Measurements from ENCODE around the gene MRPS22.

MRPS22 gene

DNA sequence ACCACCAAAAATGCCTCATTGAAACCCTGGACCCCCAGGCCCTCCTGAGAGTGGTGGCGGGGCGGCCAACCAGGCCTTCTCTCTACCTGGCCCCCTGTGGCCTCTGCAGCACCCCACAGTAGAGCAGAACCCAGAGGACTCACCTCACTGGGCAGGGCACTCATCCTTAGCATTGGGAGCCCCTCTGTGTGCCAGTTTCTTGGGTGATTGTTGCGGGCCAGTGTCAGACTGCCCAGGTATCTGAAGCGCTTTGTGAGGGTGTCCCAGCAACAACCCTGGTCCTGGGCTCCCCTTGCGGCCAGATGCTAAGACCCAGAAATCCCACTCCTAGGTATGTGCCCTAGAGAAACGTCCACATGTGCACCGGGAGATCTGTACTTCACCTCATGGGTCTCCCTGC lies 20.7 kb upstream of the MRPS22 start:
- H3K4me3 ChIP-seq (ENCODE audit: control insufficient read depth, low read depth, low read length): no peak overlapping the region
- no peak for DNase-seq (ENCODE audit: low read depth)
- TF ChIP-seq, protein P1, sequence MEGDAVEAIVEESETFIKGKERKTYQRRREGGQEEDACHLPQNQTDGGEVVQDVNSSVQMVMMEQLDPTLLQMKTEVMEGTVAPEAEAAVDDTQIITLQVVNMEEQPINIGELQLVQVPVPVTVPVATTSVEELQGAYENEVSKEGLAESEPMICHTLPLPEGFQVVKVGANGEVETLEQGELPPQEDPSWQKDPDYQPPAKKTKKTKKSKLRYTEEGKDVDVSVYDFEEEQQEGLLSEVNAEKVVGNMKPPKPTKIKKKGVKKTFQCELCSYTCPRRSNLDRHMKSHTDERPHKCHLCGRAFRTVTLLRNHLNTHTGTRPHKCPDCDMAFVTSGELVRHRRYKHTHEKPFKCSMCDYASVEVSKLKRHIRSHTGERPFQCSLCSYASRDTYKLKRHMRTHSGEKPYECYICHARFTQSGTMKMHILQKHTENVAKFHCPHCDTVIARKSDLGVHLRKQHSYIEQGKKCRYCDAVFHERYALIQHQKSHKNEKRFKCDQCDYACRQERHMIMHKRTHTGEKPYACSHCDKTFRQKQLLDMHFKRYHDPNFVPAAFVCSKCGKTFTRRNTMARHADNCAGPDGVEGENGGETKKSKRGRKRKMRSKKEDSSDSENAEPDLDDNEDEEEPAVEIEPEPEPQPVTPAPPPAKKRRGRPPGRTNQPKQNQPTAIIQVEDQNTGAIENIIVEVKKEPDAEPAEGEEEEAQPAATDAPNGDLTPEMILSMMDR (IDR thresholded peaks at IDR 0.05; ENCODE audit: control insufficient read depth, insufficient read depth, low read depth, low read length, missing control alignments): no peak

DNA sequence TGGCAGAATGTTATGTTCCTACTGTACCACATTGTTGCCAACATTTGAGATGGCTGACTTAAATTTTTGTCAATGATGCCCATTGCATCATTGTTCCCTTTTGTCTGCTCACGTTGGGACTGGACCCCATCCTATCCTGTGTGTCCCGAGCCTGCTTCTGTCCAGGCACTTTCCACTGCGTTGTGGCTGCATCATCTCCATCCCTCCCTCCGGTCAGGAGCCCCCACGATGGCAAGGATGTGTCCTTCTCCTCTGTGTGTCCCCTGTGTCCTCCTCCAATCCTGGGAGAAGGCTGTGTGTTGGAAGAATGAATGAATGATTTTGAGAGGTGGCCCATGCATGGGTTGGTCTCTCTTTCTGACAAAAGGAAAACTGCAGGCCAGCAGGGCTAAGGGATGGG lies 19.4 kb upstream of the MRPS22 start:
- TF ChIP-seq, protein P1 (IDR thresholded peaks at IDR 0.05; ENCODE audit: control insufficient read depth, insufficient read depth, low read depth, low read length, missing control alignments): no peak
- no peak overlapping the region for H3K4me3 ChIP-seq (ENCODE audit: control insufficient read depth, low read depth, low read length)
- no peak for DNase-seq (ENCODE audit: low read depth)

DNA sequence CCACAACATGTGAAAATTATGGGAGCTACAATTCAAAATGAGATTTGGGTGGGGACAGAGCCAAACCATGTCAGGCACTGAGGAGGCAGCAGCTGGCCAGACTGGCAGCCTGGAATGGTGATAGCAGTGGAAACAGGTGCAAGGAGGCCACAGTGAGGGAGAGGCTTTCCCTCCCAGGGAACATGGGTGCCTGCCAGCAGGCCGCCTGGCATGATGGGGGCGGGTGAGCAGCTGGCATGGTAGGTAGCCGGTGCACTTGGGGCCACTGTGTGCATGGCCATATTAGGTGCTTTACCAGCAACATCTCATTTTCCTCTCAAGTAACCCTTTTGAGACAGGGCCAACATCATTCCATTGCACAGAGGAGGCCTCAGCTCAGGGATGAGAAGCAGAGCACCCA lies 18.3 kb upstream of the MRPS22 start:
- H3K4me3 ChIP-seq (ENCODE audit: control insufficient read depth, low read depth, low read length): no peak overlapping the region
- TF ChIP-seq, protein P1 (IDR thresholded peaks at IDR 0.05; ENCODE audit: control insufficient read depth, insufficient read depth, low read depth, low read length, missing control alignments): no peak
- no peak for DNase-seq (ENCODE audit: low read depth)

DNA sequence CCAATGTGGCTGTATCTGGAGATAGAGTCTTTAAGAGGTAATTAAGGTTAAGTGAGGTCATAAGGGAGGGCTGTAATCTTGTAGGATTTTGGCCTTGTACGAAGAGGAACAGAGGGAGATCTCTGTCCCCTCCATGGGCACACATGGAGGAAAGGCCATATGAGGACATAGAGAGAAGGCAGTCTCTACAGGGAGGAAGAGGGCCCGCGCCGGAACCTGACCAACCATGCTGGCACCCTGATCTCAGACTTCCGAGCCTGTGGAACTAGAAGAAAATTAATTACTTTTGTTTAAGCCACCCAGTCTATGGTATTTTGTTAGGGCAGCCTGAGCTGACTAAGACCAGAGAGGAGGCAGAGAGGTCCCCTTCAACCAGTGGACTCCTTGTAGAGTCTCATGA lies 17.7 kb upstream of the MRPS22 start:
- DNase-seq (ENCODE audit: low read depth): no peak
- no peak overlapping the region for H3K4me3 ChIP-seq (ENCODE audit: control insufficient read depth, low read depth, low read length)
- TF ChIP-seq, protein P1 (IDR thresholded peaks at IDR 0.05; ENCODE audit: control insufficient read depth, insufficient read depth, low read depth, low read length, missing control alignments): no peak

DNA sequence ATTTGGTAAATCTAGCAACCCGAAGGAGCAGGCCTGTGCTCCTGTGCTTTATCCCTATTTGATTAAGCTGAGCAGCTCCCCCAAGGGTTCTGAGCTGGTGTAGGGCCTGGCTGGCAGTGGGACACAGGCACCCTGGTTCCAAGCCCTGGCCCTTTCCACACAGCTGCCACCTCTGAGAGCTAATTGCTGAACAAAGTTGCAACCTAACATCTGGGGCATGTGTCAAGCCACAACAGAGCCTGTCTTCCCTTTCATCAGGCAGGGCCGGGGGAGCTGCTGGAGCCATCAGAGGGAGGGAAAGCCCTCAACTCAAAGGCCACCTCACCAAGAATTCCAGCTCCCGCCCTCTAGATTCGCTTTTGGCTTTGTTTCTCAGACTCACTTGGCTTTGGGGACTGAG lies 17.1 kb upstream of the MRPS22 start:
- no peak for DNase-seq (ENCODE audit: low read depth)
- TF ChIP-seq, protein P1 (IDR thresholded peaks at IDR 0.05; ENCODE audit: control insufficient read depth, insufficient read depth, low read depth, low read length, missing control alignments): no peak
- no peak overlapping the region for H3K4me3 ChIP-seq (ENCODE audit: control insufficient read depth, low read depth, low read length)

DNA sequence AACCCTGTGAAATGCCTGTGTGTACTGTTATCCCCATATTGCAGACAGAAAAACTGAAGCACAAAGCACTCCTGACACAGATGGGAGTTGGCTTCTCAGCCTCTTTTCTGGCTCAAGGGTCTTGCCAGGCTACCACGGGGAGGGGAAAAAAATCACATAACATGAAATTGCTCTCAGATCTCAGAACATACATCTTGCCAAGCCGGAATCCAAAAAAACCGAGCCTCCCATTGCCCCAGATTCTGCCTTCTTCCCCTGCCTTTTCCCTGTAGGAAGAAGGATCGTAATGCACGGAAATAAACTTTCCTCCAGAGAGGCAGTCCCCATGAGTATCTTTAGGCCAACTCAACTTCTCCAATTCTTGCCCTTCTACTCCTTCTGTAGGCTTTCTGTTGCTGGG lies 16.6 kb upstream of the MRPS22 start:
- no peak overlapping the region for H3K4me3 ChIP-seq (ENCODE audit: control insufficient read depth, low read depth, low read length)
- TF ChIP-seq, protein P1 (IDR thresholded peaks at IDR 0.05; ENCODE audit: control insufficient read depth, insufficient read depth, low read depth, low read length, missing control alignments): no peak
- no peak for DNase-seq (ENCODE audit: low read depth)

DNA sequence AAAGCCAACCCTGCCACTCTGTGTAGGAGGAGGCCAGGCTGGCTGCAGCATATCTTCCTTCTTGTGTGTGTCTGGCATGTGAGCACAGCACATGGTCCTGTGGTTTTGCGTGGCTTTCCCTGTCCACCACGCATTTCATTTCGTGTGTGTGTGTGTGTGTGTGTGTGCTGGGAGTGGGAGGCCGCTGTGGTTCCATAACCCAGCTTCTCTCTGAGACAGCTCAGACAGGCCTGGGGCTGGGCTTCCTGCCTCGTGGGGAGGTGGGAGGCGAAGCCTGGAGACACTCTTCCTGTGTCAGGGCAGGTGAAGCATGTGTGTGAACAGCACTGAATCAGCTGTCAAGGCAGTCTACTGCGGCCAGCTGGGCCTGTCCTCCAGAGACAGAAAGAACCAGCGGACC lies 16.0 kb upstream of the MRPS22 start:
- TF ChIP-seq, protein P1 (IDR thresholded peaks at IDR 0.05; ENCODE audit: control insufficient read depth, insufficient read depth, low read depth, low read length, missing control alignments): no peak

More for the DNA sequence above, 16.0 kb upstream of the MRPS22 start:
- no peak overlapping the region for H3K4me3 ChIP-seq (ENCODE audit: control insufficient read depth, low read depth, low read length)
- DNase-seq (ENCODE audit: low read depth): no peak

All from AG09309 (cell line).